WTC11 (cell line): ENCODE measurements around the gene DNASE1L2. TPM values are rescaled to one million over a fixed set of nuclear protein-coding genes. Genes with fewer than 3 reads are reported as not detected.
"Not testable (repeated sequence)": the region's sequence is repeated elsewhere in the genome, so short reads cannot be mapped to it uniquely, and the experiment has no call there.

Experiments
- ATAC-seq: fragments of 200-7000 bp; cut with Tn5 transposase; 2 replicates; pipeline ENCODE4 v1.10.0; 2021; ENCODE audit warnings: mild to moderate bottlenecking, moderate library complexity
- CTCF ChIA-PET: fragments of 300-600 bp; sonication (Branson Sonifier 250); formaldehyde crosslinking; loops from one replicate; lab custom pipeline; 2021; ENCODE audit warnings: antibody characterized with exemption; lab: Charles Lee
- POLR2A ChIA-PET: fragments of 350-600 bp; sonication (Branson Sonifier 250); formaldehyde crosslinking; loops from one replicate; lab custom pipeline; 2021; ENCODE audit warnings: antibody characterized with exemption; lab: Charles Lee
- DNase-seq: peaks from one replicate; pipeline ENCODE4 v3.0.0; 2021; ENCODE audit warnings: low spot score
- H3K27ac Mint-ChIP-seq: 2 replicates; pipeline ENCODE4 v1.8.0; 2021; ENCODE audit warnings: mixed read lengths
- H3K27me3 Mint-ChIP-seq: 2 replicates; pipeline ENCODE4 v1.8.0; 2021; ENCODE audit warnings: low read depth, mild to moderate bottlenecking, moderate library complexity, mixed read lengths
- H3K36me3 Mint-ChIP-seq: 2 replicates; pipeline ENCODE4 v1.8.0; 2021; ENCODE audit warnings: mixed read lengths
- H3K4me1 Mint-ChIP-seq: 2 replicates; pipeline ENCODE4 v1.8.0; 2022; ENCODE audit warnings: mixed read lengths
- H3K4me3 Mint-ChIP-seq: 2 replicates; pipeline ENCODE4 v1.8.0; 2021; ENCODE audit warnings: mild to moderate bottlenecking, moderate library complexity, mixed read lengths
- H3K9me3 Mint-ChIP-seq: 2 replicates; pipeline ENCODE4 v1.8.0; 2021; ENCODE audit warnings: mixed read lengths
- CREB1 ChIP-seq: sonication (generic); formaldehyde crosslinking; IDR thresholded peaks from 2 replicates; pipeline ENCODE4 v1.8.0; 2023; ENCODE audit warnings: mild to moderate bottlenecking, missing genetic modification reagents
- CREM ChIP-seq: sonication (generic); formaldehyde crosslinking; IDR thresholded peaks from 2 replicates; pipeline ENCODE4 v1.8.1; 2022; ENCODE audit warnings: mild to moderate bottlenecking, missing genetic modification reagents, moderate library complexity
- GABPB1 ChIP-seq: sonication (generic); formaldehyde crosslinking; IDR thresholded peaks from 2 replicates; pipeline ENCODE4 v1.8.1; 2023; ENCODE audit warnings: mild to moderate bottlenecking, missing genetic modification reagents
- GRHL2 ChIP-seq: fragments of 250-450 bp; sonication (Bioruptor Pico); IDR thresholded peaks from 2 replicates; pipeline ENCODE4 v1.8.0; 2022; ENCODE audit warnings: mild to moderate bottlenecking, moderate library complexity; ENCODE audit not compliant: insufficient replicate concordance, severe bottlenecking
- JUN ChIP-seq: sonication (generic); formaldehyde crosslinking; IDR thresholded peaks from 2 replicates; pipeline ENCODE4 v1.8.0; 2023; ENCODE audit warnings: mild to moderate bottlenecking, missing genetic modification reagents
- NR2C2 ChIP-seq: sonication (generic); formaldehyde crosslinking; IDR thresholded peaks from 2 replicates; pipeline ENCODE4 v1.8.0; 2022; ENCODE audit warnings: mild to moderate bottlenecking, missing genetic modification reagents
- SMAD3 ChIP-seq: sonication (generic); formaldehyde crosslinking; IDR thresholded peaks from 2 replicates; pipeline ENCODE4 v1.8.0; 2022; ENCODE audit warnings: missing genetic modification reagents, mild to moderate bottlenecking, borderline replicate concordance
- SOX15 ChIP-seq: fragments of 250-450 bp; sonication (Bioruptor Pico); IDR thresholded peaks from 2 replicates; pipeline ENCODE4 v1.9.0; 2021; ENCODE audit warnings: mild to moderate bottlenecking
- STAT6 ChIP-seq: sonication (generic); formaldehyde crosslinking; conservative IDR thresholded peaks from 2 replicates; pipeline ENCODE4 v1.8.1; 2023; ENCODE audit warnings: mild to moderate bottlenecking, low read depth, missing genetic modification reagents, moderate library complexity
- total RNA-seq: library from RNA; stranded (reverse); gene quantifications from 3 replicates; pipeline ENCODE4 v1.2.3, GENCODE V29; 2021
- TF ChIP-seq, protein P1 (sequence below): fragments of 250-450 bp; sonication (Bioruptor Pico); IDR thresholded peaks from 2 replicates; pipeline ENCODE4 v1.8.0; 2021; ENCODE audit warnings: mild to moderate bottlenecking
- TF ChIP-seq, protein P2 (sequence below): fragments of 250-450 bp; sonication (Bioruptor Pico); IDR thresholded peaks from 2 replicates; pipeline ENCODE4 v1.9.0; 2021; ENCODE audit warnings: mild to moderate bottlenecking, borderline replicate concordance
- TF ChIP-seq, protein P3 (sequence below): sonication (generic); formaldehyde crosslinking; IDR thresholded peaks from 2 replicates; pipeline ENCODE4 v1.8.1; 2022; ENCODE audit warnings: mild to moderate bottlenecking, moderate library complexity, missing genetic modification reagents
- TF ChIP-seq, protein P4 (sequence below): sonication (generic); formaldehyde crosslinking; IDR thresholded peaks from 2 replicates; pipeline ENCODE4 v1.8.1; 2023; ENCODE audit warnings: mild to moderate bottlenecking, missing genetic modification reagents
- TF ChIP-seq, protein P5 (sequence below): fragments of 250-450 bp; sonication (Bioruptor Pico); IDR thresholded peaks from 2 replicates; pipeline ENCODE4 v1.9.0; 2021; ENCODE audit warnings: mild to moderate bottlenecking

The DNASE1L2 gene
- total RNA-seq, 1 experiment from 2014 or later, result 0.66 TPM

- peaks cover 16% of the 10 kb centered on the region for H3K27me3 Mint-ChIP-seq
- POLR2A ChIA-PET, result interaction anchor here (1.0 to 4.1 kb wide), 2 partner anchors 13 to 84 kb away, joined by 3 to 28 read pairs; partner anchors contain the start of genes ECI1 and TRAF7
- H3K36me3 Mint-ChIP-seq, result peaks cover 15% of the 10 kb centered on the region
- no peak overlapping the region for H3K4me3 Mint-ChIP-seq
- TF ChIP-seq SMAD3 (CRISPR knock-in tag), result no peak
- TF ChIP-seq, protein P1, sequence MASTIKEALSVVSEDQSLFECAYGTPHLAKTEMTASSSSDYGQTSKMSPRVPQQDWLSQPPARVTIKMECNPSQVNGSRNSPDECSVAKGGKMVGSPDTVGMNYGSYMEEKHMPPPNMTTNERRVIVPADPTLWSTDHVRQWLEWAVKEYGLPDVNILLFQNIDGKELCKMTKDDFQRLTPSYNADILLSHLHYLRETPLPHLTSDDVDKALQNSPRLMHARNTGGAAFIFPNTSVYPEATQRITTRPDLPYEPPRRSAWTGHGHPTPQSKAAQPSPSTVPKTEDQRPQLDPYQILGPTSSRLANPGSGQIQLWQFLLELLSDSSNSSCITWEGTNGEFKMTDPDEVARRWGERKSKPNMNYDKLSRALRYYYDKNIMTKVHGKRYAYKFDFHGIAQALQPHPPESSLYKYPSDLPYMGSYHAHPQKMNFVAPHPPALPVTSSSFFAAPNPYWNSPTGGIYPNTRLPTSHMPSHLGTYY (CRISPR knock-in tag), result 0 out of 2 replicates have a peak, but pooled peaks have one; percentile 33
- CTCF ChIA-PET, result interaction anchor here (0.5 to 4.5 kb wide), 8 partner anchors 8 to 262 kb away, joined by 3 to 51 read pairs (median 4); partner anchors contain the start of genes CASKIN1 and ECI1
- 0 out of 2 replicates have a peak overlapping the region, but pooled peaks have one; percentile 32 for H3K27ac Mint-ChIP-seq
- H3K9me3 Mint-ChIP-seq, result no peaks in the 10 kb centered on the region
- ATAC-seq (peak; percentile 14), DNase-seq (peak; percentile 38)
- no peaks in the 10 kb centered on the region for H3K4me1 Mint-ChIP-seq
Observed at GRCh38 chr16:2238838-2239675, 2.8 kb downstream of the DNASE1L2 start.

- CTCF ChIA-PET, result interaction anchor here (3.6 kb wide), 1 partner anchor 12 kb away, joined by 15 read pairs; the partner anchor contains the start of gene ECI1
- POLR2A ChIA-PET, result interaction anchor here (0.5 to 1.2 kb wide), 3 partner anchors 12 to 34 kb away, joined by 3 to 7 read pairs (median 5); partner anchors contain the start of gene ECI1
- peaks cover 16% of the 10 kb centered on the region for H3K27me3 Mint-ChIP-seq
- not testable (repeated sequence) for H3K27ac Mint-ChIP-seq, H3K9me3 Mint-ChIP-seq, DNase-seq, H3K4me3 Mint-ChIP-seq, ATAC-seq, H3K4me1 Mint-ChIP-seq
- peaks cover 20% of the 10 kb centered on the region for H3K36me3 Mint-ChIP-seq
Observed at GRCh38 chr16:2240331-2240730, 4.1 kb downstream of the DNASE1L2 start.

DNA sequence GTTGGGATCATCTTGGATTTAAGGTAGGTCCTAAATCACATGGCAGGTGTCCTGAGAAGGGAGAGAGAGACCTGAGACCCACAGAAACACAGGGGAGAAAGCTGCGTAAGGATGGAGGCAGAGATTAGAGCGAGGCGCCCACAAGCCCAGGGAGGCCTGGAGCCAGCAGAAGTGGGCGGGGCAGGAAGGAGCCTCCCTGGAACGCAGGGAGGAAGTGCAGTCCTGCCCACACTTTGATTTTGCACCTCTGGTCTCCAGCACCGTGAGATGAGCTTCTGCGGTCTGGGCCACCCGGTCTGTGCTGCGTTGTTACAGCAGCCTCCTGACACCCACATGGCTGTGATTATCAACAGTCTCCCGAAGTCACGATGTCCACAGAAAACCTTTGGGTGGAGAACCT, 6.4 kb downstream of the DNASE1L2 start:
- ChIA-PET POLR2A (no interaction called here), CTCF (interaction anchor here (0.6 to 3.6 kb wide), 3 partner anchors 9 to 186 kb away, joined by 3 to 15 read pairs (median 4); partner anchors contain the start of gene ECI1)
- ATAC-seq (no peak), DNase-seq (no peak)
- no peak overlapping the region for H3K27ac Mint-ChIP-seq
- no peak overlapping the region for H3K4me3 Mint-ChIP-seq
- no peaks in the 10 kb centered on the region for H3K9me3 Mint-ChIP-seq
- peaks cover 2% of the 10 kb centered on the region for H3K27me3 Mint-ChIP-seq
- TF ChIP-seq CREM (no peak), SOX15 (CRISPR knock-in tag) (no peak), JUN (CRISPR knock-in tag) (no peak), GABPB1 (no peak), CREB1 (no peak), STAT6 (no peak), SMAD3 (CRISPR knock-in tag) (no peak), GRHL2 (CRISPR knock-in tag) (no peak), NR2C2 (CRISPR knock-in tag) (no peak)
- TF ChIP-seq, protein P2, sequence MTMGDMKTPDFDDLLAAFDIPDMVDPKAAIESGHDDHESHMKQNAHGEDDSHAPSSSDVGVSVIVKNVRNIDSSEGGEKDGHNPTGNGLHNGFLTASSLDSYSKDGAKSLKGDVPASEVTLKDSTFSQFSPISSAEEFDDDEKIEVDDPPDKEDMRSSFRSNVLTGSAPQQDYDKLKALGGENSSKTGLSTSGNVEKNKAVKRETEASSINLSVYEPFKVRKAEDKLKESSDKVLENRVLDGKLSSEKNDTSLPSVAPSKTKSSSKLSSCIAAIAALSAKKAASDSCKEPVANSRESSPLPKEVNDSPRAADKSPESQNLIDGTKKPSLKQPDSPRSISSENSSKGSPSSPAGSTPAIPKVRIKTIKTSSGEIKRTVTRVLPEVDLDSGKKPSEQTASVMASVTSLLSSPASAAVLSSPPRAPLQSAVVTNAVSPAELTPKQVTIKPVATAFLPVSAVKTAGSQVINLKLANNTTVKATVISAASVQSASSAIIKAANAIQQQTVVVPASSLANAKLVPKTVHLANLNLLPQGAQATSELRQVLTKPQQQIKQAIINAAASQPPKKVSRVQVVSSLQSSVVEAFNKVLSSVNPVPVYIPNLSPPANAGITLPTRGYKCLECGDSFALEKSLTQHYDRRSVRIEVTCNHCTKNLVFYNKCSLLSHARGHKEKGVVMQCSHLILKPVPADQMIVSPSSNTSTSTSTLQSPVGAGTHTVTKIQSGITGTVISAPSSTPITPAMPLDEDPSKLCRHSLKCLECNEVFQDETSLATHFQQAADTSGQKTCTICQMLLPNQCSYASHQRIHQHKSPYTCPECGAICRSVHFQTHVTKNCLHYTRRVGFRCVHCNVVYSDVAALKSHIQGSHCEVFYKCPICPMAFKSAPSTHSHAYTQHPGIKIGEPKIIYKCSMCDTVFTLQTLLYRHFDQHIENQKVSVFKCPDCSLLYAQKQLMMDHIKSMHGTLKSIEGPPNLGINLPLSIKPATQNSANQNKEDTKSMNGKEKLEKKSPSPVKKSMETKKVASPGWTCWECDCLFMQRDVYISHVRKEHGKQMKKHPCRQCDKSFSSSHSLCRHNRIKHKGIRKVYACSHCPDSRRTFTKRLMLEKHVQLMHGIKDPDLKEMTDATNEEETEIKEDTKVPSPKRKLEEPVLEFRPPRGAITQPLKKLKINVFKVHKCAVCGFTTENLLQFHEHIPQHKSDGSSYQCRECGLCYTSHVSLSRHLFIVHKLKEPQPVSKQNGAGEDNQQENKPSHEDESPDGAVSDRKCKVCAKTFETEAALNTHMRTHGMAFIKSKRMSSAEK, result no peak
- TF ChIP-seq, protein P3, sequence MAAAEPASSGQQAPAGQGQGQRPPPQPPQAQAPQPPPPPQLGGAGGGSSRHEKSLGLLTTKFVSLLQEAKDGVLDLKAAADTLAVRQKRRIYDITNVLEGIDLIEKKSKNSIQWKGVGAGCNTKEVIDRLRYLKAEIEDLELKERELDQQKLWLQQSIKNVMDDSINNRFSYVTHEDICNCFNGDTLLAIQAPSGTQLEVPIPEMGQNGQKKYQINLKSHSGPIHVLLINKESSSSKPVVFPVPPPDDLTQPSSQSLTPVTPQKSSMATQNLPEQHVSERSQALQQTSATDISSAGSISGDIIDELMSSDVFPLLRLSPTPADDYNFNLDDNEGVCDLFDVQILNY (CRISPR knock-in tag), result no peak
- TF ChIP-seq, protein P4, sequence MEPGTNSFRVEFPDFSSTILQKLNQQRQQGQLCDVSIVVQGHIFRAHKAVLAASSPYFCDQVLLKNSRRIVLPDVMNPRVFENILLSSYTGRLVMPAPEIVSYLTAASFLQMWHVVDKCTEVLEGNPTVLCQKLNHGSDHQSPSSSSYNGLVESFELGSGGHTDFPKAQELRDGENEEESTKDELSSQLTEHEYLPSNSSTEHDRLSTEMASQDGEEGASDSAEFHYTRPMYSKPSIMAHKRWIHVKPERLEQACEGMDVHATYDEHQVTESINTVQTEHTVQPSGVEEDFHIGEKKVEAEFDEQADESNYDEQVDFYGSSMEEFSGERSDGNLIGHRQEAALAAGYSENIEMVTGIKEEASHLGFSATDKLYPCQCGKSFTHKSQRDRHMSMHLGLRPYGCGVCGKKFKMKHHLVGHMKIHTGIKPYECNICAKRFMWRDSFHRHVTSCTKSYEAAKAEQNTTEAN (CRISPR knock-in tag), result no peak
- TF ChIP-seq, protein P5, sequence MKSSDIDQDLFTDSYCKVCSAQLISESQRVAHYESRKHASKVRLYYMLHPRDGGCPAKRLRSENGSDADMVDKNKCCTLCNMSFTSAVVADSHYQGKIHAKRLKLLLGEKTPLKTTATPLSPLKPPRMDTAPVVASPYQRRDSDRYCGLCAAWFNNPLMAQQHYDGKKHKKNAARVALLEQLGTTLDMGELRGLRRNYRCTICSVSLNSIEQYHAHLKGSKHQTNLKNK, result no peak
- H3K4me1 Mint-ChIP-seq, result no peaks in the 10 kb centered on the region
- H3K36me3 Mint-ChIP-seq, result peaks cover 33% of the 10 kb centered on the region
